Fibroblast of skin of left biceps (primary cell): ENCODE results near the gene DLX5.

ENCODE experiments used
- DNase-seq, 2 experiments: peaks; one replicate each; pipeline ENCODE4 v3.0.0-alpha.2; 2013; ENCODE audit warnings: low read depth in 2 of 2

Gene DLX5

DNA sequence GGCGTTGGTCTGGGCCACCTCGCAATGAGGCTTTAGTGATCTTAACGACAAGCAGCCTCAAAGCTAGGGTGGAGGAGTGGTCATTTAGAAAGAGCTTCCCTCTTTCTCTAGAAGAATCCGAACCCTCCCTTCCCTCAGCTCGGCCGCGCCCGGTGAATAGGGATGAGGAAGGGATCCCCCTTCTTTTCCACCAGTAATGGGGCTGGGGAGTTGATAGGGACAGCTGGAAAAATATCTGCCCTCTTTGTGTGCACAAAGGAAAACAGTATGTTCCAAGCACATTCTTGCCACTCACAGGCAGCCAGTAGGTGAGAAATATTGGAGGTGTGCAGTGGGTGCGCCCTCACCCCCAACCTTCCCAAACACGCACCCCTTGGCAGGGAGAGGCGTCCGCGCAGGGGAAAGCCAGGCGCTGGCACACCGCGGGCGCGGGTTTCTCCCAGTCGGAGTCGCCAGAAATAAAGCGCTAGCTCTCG lies 6.5 kb downstream of the DLX5 start:
- no peak for DNase-seq

- DNase-seq = no peak
These were observed 7.2 kb downstream of the DLX5 start for GRCh38 chr7:97017192-97018125.

GRCh38 chr7:97016381-97017191 lies 8.0 kb downstream of the DLX5 start:
- no peak for DNase-seq

DNA sequence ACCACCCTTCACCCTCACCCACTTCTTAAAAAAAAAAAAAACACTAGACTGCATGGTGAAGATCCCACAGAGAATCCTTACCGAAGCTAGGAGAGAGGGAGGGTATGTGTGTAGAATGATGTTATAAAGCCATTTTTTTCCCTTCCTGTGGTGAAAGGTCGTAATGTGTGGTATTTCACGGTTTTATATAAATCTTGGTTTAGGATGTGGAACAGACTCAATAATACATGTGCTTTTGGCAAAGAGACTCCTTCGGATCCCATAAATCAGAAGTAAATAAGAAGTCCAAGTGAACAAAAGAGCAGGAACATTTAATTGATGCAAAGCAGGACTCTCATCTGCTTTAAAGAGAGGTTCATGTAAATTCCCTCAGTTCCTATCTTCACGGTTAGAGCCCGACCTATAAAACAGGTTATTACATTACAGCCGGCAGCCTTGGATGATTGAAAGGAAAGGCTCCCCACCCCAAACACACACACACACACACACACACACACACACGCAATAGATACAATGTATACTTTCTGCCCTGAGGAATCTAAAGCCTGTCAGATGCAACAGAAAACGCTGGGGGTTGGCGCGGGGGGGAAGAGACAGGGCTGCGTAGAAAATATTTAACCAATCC lies 8.8 kb downstream of the DLX5 start:
- DNase-seq = no peak

DNA sequence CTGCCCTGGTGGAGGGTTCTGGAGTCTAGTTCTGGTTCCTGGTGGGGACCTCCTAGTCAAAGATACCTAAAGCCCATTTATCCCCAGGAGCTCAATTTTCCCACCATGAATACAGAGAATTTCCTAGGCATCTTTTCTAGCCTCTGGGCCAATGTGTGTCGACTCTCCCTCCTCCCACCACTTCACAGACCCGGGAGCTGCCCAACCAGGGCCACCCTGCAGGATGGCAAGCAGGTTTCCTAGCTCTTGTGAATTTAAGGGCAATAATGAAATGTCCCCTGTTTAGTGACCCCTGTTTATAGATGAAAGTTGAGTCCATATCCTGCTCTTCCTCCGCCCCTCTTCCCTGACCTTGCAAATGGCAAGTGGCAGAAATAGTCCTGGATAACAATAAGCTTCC lies 9.4 kb downstream of the DLX5 start:
- DNase-seq = no peak

- DNase-seq = no peak
These were observed 10.4 kb downstream of the DLX5 start for GRCh38 chr7:97014145-97014750.

GRCh38 chr7:97013845-97014134 lies 10.8 kb downstream of the DLX5 start:
- DNase-seq = no peak

DNA sequence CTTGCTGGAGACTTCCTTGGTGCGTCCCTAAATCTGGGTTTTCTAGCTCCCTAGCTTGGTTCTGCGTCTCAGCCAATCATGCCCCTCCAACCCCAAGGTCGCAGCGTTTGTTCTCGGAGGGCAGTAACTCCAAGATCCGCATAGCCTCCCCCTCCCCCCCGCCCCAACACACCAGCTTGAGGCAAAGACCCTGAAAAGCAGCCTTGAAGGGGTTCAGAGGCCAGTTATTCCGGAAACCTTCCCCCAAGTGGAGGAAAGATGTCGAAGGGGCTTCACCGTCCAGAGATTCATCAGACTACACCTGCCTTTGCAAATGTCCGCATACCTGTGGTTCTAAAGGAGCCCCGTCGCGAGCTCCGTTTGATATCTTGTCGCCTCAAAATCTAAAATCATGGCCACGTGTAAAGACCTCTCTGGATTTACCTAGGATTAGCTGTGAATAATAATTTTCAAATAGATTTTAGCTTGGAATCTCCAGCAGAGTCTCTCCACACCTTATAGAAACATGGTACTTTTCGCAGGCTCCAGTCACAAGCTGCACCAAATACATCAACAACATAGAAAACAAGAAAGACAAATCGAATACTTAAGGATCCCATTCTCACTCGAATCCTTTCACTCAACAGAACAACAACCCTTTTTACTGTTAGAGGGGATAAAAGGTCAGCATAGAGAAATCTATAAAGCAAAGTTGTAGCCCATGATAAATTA lies 11.3 kb downstream of the DLX5 start:
- DNase-seq = no peak

- no peak for DNase-seq
These were observed 12.1 kb downstream of the DLX5 start for GRCh38 chr7:97012365-97013133.

DNA sequence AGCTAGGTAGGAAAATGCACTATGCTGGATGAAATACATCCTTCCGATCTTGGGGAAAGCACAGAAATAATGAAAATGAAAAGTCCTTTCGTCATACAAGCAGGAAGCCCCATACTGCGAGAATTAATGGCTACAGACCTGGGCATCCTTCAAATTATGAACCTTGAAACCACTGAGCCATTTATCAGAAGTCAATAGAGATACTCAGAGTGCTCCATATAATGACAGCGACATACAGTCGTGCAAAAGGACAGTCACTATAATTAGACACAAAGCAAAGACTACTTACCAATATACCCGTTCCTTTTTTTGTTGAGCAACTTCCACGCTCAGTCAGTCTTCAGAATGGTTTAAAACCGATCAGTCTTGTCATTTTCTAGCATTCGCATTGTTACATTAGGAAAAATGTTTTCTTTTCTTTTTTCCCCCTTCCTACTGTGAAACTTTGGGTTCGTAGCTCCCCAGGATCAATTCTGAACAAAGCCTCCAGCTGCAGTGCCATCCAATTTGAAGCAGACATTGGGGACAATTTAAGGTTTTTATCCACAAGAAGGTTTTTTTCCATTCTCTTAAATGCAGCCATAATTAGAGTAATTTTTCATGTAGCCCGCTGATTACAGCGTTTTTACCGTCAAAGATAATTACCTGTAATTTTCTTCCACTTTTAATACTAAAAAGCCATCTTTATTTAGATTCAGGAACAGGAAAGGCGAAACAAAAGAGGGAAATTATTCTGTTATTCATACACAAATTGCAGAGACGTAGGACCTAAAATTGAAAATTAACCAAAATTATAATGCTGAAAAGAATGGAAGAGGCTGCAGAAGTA lies 12.9 kb downstream of the DLX5 start:
- DNase-seq = no peak

DNA sequence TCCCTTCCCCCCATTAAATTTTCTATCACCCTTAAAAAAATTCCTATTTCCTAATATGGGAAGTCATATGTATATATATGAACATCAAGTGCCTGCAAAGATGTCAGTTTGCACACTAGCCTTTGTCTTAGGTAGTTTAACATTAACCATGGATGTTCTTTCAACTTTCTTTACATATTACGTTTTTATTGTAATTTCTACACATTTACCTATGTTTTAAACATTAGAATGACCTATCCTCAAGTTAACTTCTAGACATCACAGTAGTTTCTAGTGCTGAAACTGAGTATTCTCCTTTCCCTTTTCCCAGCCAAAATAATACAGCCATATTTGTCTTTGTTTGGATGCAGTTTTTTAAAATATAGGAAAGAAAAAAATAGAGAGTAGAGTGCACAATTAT lies 13.5 kb downstream of the DLX5 start:
- DNase-seq = no peak

- no peak for DNase-seq
These were observed 14.6 kb downstream of the DLX5 start for GRCh38 chr7:97009753-97010732.

DNA sequence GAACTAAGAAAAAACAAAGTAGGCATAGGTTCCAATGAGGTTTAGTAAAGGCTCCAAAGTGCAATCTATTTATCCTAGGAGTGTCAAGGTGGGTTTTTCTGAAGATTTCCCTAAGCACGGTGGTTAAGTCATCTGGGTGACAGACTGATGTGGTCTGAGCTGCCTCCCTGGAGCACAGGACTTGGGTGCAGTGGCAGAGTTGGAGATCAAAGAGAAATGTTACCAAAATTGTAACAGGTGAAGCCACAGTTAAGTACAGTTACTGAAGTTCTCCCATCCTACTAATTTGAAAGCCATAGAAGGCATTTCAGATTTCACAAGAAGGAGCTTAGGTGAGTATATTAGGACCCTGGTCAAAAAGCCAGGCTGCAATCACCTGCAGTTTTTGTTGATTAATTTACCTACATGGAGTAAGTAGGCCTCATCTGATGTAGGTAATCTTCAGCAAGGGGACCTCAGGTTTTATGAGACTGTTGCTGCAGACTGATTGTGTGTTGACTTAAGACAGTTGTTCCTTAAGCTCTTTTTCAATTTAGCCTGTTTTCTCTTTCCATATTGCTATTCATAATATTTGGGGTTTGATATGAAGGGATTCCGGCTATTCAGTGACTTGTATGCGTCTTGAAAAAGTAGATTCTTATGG lies 16.2 kb downstream of the DLX5 start:
- no peak for DNase-seq

- DNase-seq = no peak
These were observed 17.1 kb downstream of the DLX5 start for GRCh38 chr7:97007583-97007861.

DNA sequence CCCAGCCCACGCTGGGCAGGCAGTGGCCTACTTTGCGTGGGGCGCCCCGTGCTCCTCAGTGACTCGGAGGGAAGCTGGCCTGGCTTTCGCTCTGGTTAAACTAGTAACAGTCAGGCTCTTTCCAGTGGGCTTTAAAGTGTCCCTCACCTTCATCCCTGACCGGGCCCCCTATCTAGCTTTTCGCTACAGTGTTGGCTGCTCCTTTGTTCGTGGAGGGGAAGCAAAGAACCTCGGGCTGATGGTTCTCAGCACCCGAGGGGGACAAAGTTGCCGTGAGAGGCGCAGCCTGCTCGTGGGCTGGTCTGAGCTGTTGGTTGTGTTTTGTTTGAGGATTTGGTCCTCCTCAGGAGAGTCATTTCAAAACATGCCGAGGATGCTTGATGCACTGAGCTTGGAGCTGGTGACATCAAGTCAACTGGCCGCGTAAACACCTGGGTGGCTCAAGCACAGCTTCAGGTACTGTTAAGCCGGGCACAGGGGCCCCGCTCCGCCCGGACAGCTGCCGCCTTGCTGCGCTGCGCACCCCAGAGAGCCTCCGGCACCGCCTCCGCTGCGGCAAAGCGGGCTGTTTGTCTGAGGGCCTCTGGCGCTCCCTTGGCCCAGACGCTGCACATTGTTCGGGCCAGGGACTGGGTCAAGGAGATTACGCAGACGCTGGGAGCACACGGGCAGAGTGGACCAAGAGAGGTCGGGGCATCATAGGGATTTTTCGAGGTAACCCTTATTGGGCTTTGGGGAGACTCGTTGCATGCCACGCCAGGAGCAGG lies 17.6 kb downstream of the DLX5 start:
- no peak for DNase-seq

- DNase-seq = no peak
These were observed 18.4 kb downstream of the DLX5 start for GRCh38 chr7:97006055-97006815.
